ENCODE data around the gene GRM2.

- TF ChIP-seq POLR2AphosphoS5 (IDR thresholded peaks at IDR 0.05) (no peak), CTCF (IDR thresholded peaks at IDR 0.05) (no peak), POLR2A (IDR thresholded peaks at IDR 0.05) (no peak), EP300 (IDR thresholded peaks at IDR 0.05) (no peak)
Measured at GRCh38 chr3:51733859-51734571, 27.1 kb downstream of the GRM2 start.

Measured in suprapubic skin (tissue), 4 donors.